RWPE1 (cell line): ENCODE data around the gene TAGLN2.

ENCODE experiments used
- CTCF ChIA-PET: fragments of 350-600 bp; sonication (Branson Sonifier 250); formaldehyde crosslinking; extraction: SDS; loops from one replicate; lab custom pipeline; 2021; lab: Yijun Ruan, JAX
- POLR2A ChIA-PET: fragments of 400-600 bp; formaldehyde crosslinking; extraction: SDS; loops from one replicate; lab custom pipeline; 2020; ENCODE audit warnings: antibody characterized with exemption; ENCODE audit not compliant: low non-redundant PET; lab: Yijun Ruan, JAX
- DNase-seq: peaks from one replicate; pipeline ENCODE4 v3.0.0; 2012; ENCODE audit warnings: low spot score
- H3K27ac ChIP-seq: fragments of 450-650 bp; 2 replicates; pipeline ENCODE4 v1.5.1; 2017
- TF ChIP-seq, protein P1 (sequence below): fragments of 450-650 bp; conservative IDR thresholded peaks from 2 replicates; pipeline ENCODE4 v1.5.1; 2017; ENCODE audit warnings: low read depth, mild to moderate bottlenecking

The TAGLN2 gene

DNA sequence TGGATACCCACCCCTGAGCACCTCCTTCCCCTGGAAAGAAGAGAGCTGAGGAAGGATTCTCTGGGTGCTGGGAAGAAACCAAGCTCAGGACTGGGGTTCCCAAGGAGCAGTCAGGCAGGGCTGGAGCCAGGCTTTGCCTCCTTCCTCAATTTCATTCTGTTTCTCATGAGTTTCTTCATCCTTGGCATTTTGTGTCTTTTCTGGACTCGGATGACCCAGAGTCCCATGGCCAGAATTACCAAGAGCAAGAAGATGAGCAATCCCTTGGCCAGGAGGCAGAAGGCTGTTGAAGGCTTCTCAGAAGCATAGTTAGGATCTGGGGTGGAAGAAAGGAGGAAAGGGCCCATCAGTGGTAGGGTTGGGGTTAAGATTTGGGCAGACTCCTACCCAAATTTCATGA lies 26.2 kb upstream of the TAGLN2 start:
- no peak overlapping the region for H3K27ac ChIP-seq
- POLR2A ChIA-PET: no interaction called here
- CTCF ChIA-PET: interaction anchor here (0.6 kb wide), 1 partner anchor 30 kb away, joined by 3 read pairs; no protein-coding TSS in a partner anchor
- TF ChIP-seq, protein P1, sequence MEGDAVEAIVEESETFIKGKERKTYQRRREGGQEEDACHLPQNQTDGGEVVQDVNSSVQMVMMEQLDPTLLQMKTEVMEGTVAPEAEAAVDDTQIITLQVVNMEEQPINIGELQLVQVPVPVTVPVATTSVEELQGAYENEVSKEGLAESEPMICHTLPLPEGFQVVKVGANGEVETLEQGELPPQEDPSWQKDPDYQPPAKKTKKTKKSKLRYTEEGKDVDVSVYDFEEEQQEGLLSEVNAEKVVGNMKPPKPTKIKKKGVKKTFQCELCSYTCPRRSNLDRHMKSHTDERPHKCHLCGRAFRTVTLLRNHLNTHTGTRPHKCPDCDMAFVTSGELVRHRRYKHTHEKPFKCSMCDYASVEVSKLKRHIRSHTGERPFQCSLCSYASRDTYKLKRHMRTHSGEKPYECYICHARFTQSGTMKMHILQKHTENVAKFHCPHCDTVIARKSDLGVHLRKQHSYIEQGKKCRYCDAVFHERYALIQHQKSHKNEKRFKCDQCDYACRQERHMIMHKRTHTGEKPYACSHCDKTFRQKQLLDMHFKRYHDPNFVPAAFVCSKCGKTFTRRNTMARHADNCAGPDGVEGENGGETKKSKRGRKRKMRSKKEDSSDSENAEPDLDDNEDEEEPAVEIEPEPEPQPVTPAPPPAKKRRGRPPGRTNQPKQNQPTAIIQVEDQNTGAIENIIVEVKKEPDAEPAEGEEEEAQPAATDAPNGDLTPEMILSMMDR: no peak
- DNase-seq: no peak

GRCh38 chr1:159951016-159951415 lies 25.7 kb upstream of the TAGLN2 start:
- TF ChIP-seq, protein P1: no peak
- POLR2A ChIA-PET: no interaction called here
- CTCF ChIA-PET: interaction anchor here (0.6 kb wide), 1 partner anchor 32 kb away, joined by 3 read pairs; no protein-coding TSS in a partner anchor
- no peak overlapping the region for H3K27ac ChIP-seq
- no peak for DNase-seq

DNA sequence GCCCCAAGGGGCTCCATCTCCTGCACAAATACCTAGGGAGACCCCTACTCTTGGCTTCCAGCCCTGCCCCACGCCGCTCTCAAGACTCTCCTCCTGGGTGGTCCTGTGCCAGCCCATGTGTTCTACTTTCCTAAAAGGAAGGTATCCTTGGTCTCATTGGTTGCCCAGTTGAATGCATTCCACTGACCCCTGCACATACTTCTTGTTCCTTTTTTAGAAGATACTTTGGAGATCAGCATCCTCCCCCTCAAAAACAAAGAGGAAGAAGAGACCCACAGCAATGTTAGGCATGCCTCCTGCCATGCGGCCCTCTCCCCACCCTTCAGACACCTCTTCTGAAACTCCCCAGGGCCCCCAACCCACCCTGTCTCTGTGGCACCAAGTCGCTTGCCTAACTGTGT lies 24.7 kb upstream of the TAGLN2 start:
- H3K27ac ChIP-seq: peak overlapping the region; percentile 22
- DNase-seq: no peak
- ChIA-PET CTCF (no interaction called here), POLR2A (no interaction called here)
- TF ChIP-seq, protein P1: no peak

GRCh38 chr1:159949123-159949522 lies 23.8 kb upstream of the TAGLN2 start:
- ChIA-PET CTCF (interaction anchor here (0.7 kb wide), 1 partner anchor 128 kb away, joined by 4 read pairs; no protein-coding TSS in a partner anchor), POLR2A (no interaction called here)
- TF ChIP-seq, protein P1: no peak
- DNase-seq: no peak
- H3K27ac ChIP-seq: no peak overlapping the region

DNA sequence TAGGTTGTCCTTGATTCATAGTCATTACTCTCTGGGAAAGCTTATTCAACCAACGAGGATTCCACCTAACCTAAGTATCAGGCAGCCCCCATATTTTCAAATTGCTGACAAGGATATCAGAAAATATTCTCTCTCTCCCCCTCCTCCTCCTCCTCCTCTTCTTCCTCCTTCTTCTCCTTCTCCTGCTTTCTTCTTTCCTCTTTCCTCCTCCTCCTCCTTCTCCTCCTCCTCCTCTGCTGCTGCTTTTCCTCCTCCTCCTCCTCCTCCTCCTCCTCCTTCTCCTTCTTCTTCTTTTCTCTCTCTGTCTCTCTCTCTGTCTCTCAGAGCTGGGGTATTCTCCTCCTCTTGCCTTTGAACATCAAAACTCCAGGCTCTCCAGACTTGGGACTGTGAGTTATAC lies 22.6 kb upstream of the TAGLN2 start:
- TF ChIP-seq, protein P1: no peak
- ChIA-PET POLR2A (no interaction called here), CTCF (interaction anchor here (0.6 to 0.7 kb wide), 2 partner anchors 15 to 65 kb away, joined by 4 to 6 read pairs; no protein-coding TSS in a partner anchor)
- no peak for DNase-seq
- no peak overlapping the region for H3K27ac ChIP-seq

DNA sequence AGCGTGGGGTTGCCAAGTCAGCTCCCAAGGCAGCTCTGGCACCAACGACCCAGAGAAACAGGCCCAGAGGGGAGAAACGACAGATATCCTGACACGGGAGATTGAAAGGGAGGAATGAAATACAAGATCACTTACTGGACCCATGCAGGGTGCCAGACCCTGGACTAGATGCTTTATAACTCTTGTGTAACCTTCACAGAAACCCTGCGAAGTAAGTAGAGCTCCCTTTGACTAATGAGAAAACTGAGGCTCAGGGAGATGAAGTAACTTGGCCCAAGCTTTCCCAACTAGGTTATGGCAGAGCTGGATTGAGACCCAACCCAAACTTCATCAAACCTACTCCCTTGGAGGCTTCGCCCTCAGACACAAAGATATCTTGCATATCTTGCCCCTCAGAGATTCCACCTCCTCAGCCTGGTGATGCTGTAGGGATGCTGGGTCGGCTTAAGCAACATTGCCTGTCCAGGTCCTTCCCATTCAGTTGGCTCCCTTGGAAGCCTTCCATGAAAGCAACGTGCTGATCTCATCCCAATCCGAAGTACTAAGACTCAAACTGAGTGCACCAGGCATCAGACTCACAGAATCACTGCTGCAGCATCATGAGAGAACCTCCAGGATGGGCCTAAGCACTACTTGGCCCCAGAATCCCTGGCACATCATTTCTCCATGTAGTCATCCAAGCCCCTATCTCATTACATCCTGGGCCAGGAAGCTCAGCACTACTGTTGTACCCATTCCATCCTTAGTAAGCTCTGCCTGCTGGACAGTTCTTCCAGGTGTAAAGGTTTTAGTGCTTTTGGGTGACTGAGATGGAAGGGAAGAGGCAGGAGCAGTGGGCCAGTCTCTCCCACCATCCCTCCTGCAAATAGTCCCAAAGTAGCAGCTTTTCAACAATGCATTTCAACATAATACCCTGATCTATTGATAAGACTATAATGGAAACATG lies 21.2 kb upstream of the TAGLN2 start:
- peak overlapping the region; percentile 94 for H3K27ac ChIP-seq
- POLR2A ChIA-PET: interaction anchor here (0.5 to 1.0 kb wide), 5 partner anchors 13 to 61 kb away, joined by 3 to 5 read pairs (median 3); no protein-coding TSS in a partner anchor
- DNase-seq: no peak
- TF ChIP-seq, protein P1: no peak
- CTCF ChIA-PET: interaction anchor here (0.6 to 2.2 kb wide), 10 partner anchors 8 to 826 kb away, joined by 3 to 17 read pairs (median 4); partner anchors contain the start of gene SLAMF9
